ENCODE measurements around the gene PPP1R8. TPM values are rescaled to one million over a fixed set of nuclear protein-coding genes. Genes with fewer than 3 reads are reported as not detected.

Gene PPP1R8
- 35.4 to 40.1 TPM (median 36.5 TPM) in 5 replicates for total RNA-seq (2022; extraction: Qiagen RNA extraction; ENCODE audit: low read depth)

GRCh38 chr1:27830621-27831440, at the start of gene PPP1R8:
TSS of gene PPP1R8 (plus strand) at chr1:27830782. CDS start at chr1:27830836, 54 bp downstream.

DNA sequence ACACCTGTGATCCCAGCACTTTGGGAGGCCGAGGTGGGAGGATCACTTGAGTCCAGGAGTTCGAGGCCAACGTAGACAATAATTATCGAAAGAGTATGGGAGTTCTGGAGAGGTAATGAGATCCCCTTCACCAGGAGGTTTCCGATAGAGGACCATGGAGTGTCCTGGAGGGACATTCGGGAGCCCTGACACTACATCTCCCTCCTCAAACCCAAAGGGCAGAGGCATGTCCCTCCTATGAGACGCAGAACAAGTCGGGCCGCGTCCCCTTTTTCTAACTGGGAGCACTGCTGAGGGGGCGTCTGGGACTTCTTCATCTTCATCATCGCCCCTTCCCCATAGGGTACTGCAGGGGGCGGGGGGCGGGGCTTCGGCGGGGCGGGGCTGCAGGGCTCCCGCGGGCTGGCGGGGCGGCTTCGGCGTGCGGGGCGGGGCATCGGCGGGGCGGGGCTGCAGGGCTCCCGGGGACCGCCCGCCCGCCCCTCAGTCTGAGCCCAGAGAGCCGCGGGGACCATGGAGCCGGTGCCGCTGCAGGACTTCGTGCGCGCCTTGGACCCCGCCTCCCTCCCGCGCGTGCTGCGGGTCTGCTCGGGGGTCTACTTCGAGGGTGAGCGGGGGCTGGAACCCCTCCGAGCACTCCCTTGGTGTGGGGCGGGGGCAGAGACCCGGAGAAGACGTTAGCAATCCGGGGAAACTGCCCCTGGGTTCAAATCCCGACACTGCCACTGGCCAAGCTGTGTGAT, 41.6 kb downstream of the PPP1R8 start, which contains the start of gene THEMIS2:
Gene THEMIS2, plus strand, starts transcription at position 486 of the 743 bp plus-strand sequence. Its CDS starts 28 bp downstream, at position 514.

Other genes with a start within 250 kb of the PPP1R8 start
- 11.0 to 25.5 TPM (median 20.2 TPM) in 5 replicates for gene AHDC1, start 226.6 kb upstream of the PPP1R8 start, total RNA-seq (2022; extraction: Qiagen RNA extraction; ENCODE audit: low read depth)
- gene FGR, start 195.6 kb upstream of the PPP1R8 start, total RNA-seq (2022; extraction: Qiagen RNA extraction; ENCODE audit: low read depth): 0.07 TPM in 1 of 5 replicates, not detected in the others
- 7.3 to 14.3 TPM (median 11.8 TPM) in 5 replicates for gene IFI6, start 158.6 kb upstream of the PPP1R8 start, total RNA-seq (2022; extraction: Qiagen RNA extraction; ENCODE audit: low read depth)
- 5.4 to 7.8 TPM (median 6.0 TPM) in 5 replicates for gene FAM76A, start 104.8 kb upstream of the PPP1R8 start, total RNA-seq (2022; extraction: Qiagen RNA extraction; ENCODE audit: low read depth)
- 6.7 to 11.3 TPM (median 10.0 TPM) in 5 replicates for gene STX12, start 57.6 kb upstream of the PPP1R8 start, total RNA-seq (2022; extraction: Qiagen RNA extraction; ENCODE audit: low read depth)
- 0.53 to 1.1 TPM (median 0.74 TPM) in 5 replicates for gene THEMIS2, start 41.8 kb downstream of the PPP1R8 start, total RNA-seq (2022; extraction: Qiagen RNA extraction; ENCODE audit: low read depth)
- gene RPA2, start 83.8 kb downstream of the PPP1R8 start, total RNA-seq (2022; extraction: Qiagen RNA extraction; ENCODE audit: low read depth): 33.4 to 41.6 TPM (median 36.0 TPM) in 5 replicates
- 1.1 to 1.5 TPM (median 1.2 TPM) in 5 replicates for gene SMPDL3B, start 104.2 kb downstream of the PPP1R8 start, total RNA-seq (2022; extraction: Qiagen RNA extraction; ENCODE audit: low read depth)
- 3.2 to 6.0 TPM (median 5.4 TPM) in 5 replicates for gene XKR8, start 129.2 kb downstream of the PPP1R8 start, total RNA-seq (2022; extraction: Qiagen RNA extraction; ENCODE audit: low read depth)